GM21526 (cell line): ENCODE measurements around the gene TMEM236.

Experiments used
- ATAC-seq: cut with Tn5 transposase; IDR thresholded peaks from one replicate; pipeline ENCODE4 v1.9.1; 2021; ENCODE audit warnings: moderate library complexity; ENCODE audit not compliant: unreplicated experiment, low FRiP score

TMEM236 gene

GRCh38 chr10:17814973-17815372 is 63.0 kb downstream of the TMEM236 start:
- no peak for ATAC-seq

- ATAC-seq, result no peak
These were observed 64.2 kb downstream of the TMEM236 start for GRCh38 chr10:17816199-17816598.

- no peak for ATAC-seq
These were observed 65.3 kb downstream of the TMEM236 start for GRCh38 chr10:17817316-17817715.

- no peak for ATAC-seq
These were observed 65.8 kb downstream of the TMEM236 start for GRCh38 chr10:17817790-17818189.

- ATAC-seq, result no peak
These were observed 67.8 kb downstream of the TMEM236 start for GRCh38 chr10:17819836-17820235.

GRCh38 chr10:17820943-17821342 is 68.9 kb downstream of the TMEM236 start:
- no peak for ATAC-seq

GRCh38 chr10:17821893-17822292 is 69.9 kb downstream of the TMEM236 start:
- ATAC-seq, result no peak

- no peak for ATAC-seq
These were observed 79.3 kb downstream of the TMEM236 start for GRCh38 chr10:17831341-17831740.

- ATAC-seq, result no peak
These were observed 79.9 kb downstream of the TMEM236 start for GRCh38 chr10:17831896-17832295.

- ATAC-seq, result no peak
These were observed 81.7 kb downstream of the TMEM236 start for GRCh38 chr10:17833656-17834055.

- no peak for ATAC-seq
These were observed 83.7 kb downstream of the TMEM236 start for GRCh38 chr10:17835688-17836087.

GRCh38 chr10:17836942-17837341 is 84.9 kb downstream of the TMEM236 start:
- no peak for ATAC-seq

- ATAC-seq, result no peak
These were observed 86.2 kb downstream of the TMEM236 start for GRCh38 chr10:17838080-17838648.

- ATAC-seq, result no peak
These were observed 89.0 kb downstream of the TMEM236 start for GRCh38 chr10:17841050-17841449.

- ATAC-seq, result no peak
These were observed 90.6 kb downstream of the TMEM236 start for GRCh38 chr10:17842641-17843040.

GRCh38 chr10:17847585-17848296 is 95.7 kb downstream of the TMEM236 start:
- ATAC-seq, result no peak

GRCh38 chr10:17848646-17849045 is 96.6 kb downstream of the TMEM236 start:
- ATAC-seq, result no peak
